Gastroesophageal sphincter (tissue), 4 donors: Measurements from ENCODE around the gene TBC1D2B. TPM values are rescaled to one million over a fixed set of nuclear protein-coding genes. Genes with fewer than 3 reads are reported as not detected.
A peak's percentile ranks its signal among the peaks of the same experiment; 100 is the strongest.

Experiments
- ATAC-seq: fragments of 150-250 bp; one replicate; pipeline ENCODE4 v1.9.1; 2016; ENCODE audit warnings: mild to moderate bottlenecking, moderate library complexity
- H3K27ac ChIP-seq, 4 donors: fragments of 200-600 bp; sonication (generic) in 3 of 4; 1 replicate in 3 of 4; 2 replicates in 1 of 4; pipeline ENCODE4 v1.5.1; 2016 to 2019
- H3K27me3 ChIP-seq: fragments of 200-600 bp; sonication (generic); one replicate; pipeline ENCODE4 v1.5.1; 2019
- H3K36me3 ChIP-seq, 2 donors: fragments of 200-600 bp; sonication (generic); one replicate each; pipeline ENCODE4 v1.5.1; 2019; ENCODE audit warnings: control low read depth in 1 of 2
- H3K4me1 ChIP-seq, 3 donors: fragments of 200-600 bp; sonication (generic); 1 replicate in 2 of 3; 2 replicates in 1 of 3; pipeline ENCODE4 v1.5.1; 2016 to 2019; ENCODE audit warnings: control low read depth in 2 of 3
- H3K4me3 ChIP-seq, 2 donors: fragments of 200-600 bp; sonication (generic); one replicate each; pipeline ENCODE4 v1.5.1; 2019; ENCODE audit warnings: mild to moderate bottlenecking in 1 of 2, moderate library complexity in 1 of 2
- H3K9me3 ChIP-seq, 3 donors: fragments of 200-600 bp; sonication (generic); one replicate each; pipeline ENCODE4 v1.5.1; 2017 to 2019; ENCODE audit warnings: control low read depth in 2 of 3
- EP300 ChIP-seq: sonication (generic); formaldehyde crosslinking; IDR thresholded peaks from one replicate; pipeline ENCODE4 v1.6.1; 2017; ENCODE audit warnings: antibody characterized with exemption, mild to moderate bottlenecking
- POLR2A ChIP-seq, 2 donors: fragments of 450-650 bp; IDR thresholded peaks; one replicate each; pipeline ENCODE4 v1.6.1; 2017; ENCODE audit warnings: antibody characterized with exemption in 2 of 2, mild to moderate bottlenecking in 2 of 2, moderate library complexity in 1 of 2
- POLR2AphosphoS5 ChIP-seq: sonication (generic); formaldehyde crosslinking; IDR thresholded peaks from one replicate; pipeline ENCODE4 v1.6.1; 2017; ENCODE audit warnings: antibody characterized with exemption
- WGBS, 2 donors: methylation state at CpG; one replicate each; pipeline ENCODE4 v1.1.5; 2018; ENCODE audit warnings: low coverage in 1 of 2; 5-methylcytosine and 5-hydroxymethylcytosine counted together
- total RNA-seq, 4 donors: library from RNA; depleted of rRNA; stranded (reverse); fragments of >200 nt; gene quantifications; one replicate each; pipeline ENCODE4 v1.1.0, GENCODE V29; 2016
- TF ChIP-seq, protein P1 (sequence below), 4 experiments: fragments of 200-600 bp in 2 of 4; fragments of 450-650 bp in 2 of 4; sonication (generic) in 1 of 4; IDR thresholded peaks; one replicate each; pipeline ENCODE4 v1.5.1; 2017 to 2019; ENCODE audit warnings: antibody characterized with exemption in 4 of 4, mild to moderate bottlenecking in 2 of 4, moderate library complexity in 2 of 4

The TBC1D2B gene
- total RNA-seq, 4 donors from 2014 or later = 36.9 to 51.7 (median 46.5) TPM

DNA sequence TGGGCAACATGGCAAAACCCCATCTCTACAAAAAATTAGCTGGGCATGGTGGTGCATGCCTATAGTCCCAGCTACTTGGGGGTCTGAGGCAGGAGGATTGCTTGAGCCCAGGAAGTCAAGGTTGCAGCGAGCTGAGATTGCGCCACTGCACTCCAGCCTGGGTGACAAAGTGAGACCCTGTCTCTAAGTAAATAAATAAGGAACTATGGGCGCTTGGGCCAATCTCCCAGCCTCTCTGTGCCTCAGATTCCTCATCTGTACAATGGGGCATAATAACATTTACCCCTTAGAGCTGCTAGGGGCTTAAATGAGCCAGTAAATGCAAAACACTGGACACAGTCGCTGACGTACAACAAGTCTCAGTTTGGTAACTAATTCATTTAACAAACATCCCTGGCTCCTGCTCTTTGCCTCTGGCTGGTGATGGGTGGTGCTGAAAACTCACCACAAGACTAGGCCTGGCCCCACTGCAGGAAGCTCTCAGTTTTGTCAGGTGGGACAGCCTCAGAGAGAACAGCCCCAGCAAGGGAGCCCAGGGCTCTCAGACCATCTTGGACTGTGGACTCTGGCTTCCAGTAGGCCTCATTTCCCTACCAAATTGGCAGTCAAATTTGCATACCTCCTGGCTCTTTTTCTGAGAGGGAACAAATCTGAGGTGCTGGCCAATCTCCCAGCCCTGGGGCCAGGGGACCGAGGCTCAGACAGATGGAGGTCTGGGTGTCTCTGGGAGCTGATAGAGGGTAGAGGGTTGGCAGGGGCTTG lies 6.4 kb upstream of the TBC1D2B start:
- H3K27me3 ChIP-seq = no peaks in the 10 kb centered on the region
- ATAC-seq = no peak
- TF ChIP-seq, protein P1, sequence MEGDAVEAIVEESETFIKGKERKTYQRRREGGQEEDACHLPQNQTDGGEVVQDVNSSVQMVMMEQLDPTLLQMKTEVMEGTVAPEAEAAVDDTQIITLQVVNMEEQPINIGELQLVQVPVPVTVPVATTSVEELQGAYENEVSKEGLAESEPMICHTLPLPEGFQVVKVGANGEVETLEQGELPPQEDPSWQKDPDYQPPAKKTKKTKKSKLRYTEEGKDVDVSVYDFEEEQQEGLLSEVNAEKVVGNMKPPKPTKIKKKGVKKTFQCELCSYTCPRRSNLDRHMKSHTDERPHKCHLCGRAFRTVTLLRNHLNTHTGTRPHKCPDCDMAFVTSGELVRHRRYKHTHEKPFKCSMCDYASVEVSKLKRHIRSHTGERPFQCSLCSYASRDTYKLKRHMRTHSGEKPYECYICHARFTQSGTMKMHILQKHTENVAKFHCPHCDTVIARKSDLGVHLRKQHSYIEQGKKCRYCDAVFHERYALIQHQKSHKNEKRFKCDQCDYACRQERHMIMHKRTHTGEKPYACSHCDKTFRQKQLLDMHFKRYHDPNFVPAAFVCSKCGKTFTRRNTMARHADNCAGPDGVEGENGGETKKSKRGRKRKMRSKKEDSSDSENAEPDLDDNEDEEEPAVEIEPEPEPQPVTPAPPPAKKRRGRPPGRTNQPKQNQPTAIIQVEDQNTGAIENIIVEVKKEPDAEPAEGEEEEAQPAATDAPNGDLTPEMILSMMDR (IDR thresholded peaks at IDR 0.05) = no peak
- TF ChIP-seq EP300 (no peak), POLR2AphosphoS5 (no peak), POLR2A (IDR thresholded peaks at IDR 0.05) (no peak)
- H3K27ac ChIP-seq = no peak overlapping the region
- H3K9me3 ChIP-seq = no peaks in the 10 kb centered on the region
- H3K4me3 ChIP-seq = no peak overlapping the region
- WGBS, 2 donors = 80 to 100% methylated on average over 1 to 3 of the region's 6 CpGs
- H3K4me1 ChIP-seq = no peaks in the 10 kb centered on the region
- no peaks in the 10 kb centered on the region for H3K36me3 ChIP-seq

DNA sequence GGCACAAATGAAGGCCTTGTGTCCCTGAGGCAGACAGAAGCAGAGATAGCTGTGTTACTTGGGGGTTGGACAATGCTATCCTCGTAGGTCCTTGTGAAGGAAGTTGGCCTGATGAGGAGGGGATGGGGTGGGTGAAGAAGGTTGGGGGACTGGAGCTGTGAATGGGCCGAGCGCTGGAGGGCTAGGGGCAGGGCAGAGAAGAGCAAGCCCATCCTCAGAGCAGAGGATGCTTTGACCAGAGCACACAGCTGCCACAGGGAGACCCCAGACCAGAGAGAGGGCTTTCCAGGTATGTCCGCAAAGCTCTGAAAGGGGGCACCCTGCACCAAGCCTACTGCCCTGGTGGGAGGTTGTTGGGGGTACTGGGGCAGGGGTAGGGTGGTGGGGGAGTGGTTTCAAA lies 5.7 kb upstream of the TBC1D2B start:
- Histone ChIP-seq H3K9me3 (no peaks in the 10 kb centered on the region), H3K4me1 (peaks cover 0 to 2% (median 0%) of the 10 kb centered on the region in 3 donors), H3K27me3 (no peaks in the 10 kb centered on the region), H3K4me3 (no peak overlapping the region), H3K36me3 (no peaks in the 10 kb centered on the region), H3K27ac (no peak overlapping the region)
- ATAC-seq = no peak
- TF ChIP-seq, protein P1 (IDR thresholded peaks at IDR 0.05) = no peak
- TF ChIP-seq POLR2A (IDR thresholded peaks at IDR 0.05) (no peak), EP300 (no peak), POLR2AphosphoS5 (no peak)
- 100% methylated on average over 1 of the region's 4 CpGs; no CpG with 5 or more reads in 1 of the 2 donors for WGBS, 2 donors

DNA sequence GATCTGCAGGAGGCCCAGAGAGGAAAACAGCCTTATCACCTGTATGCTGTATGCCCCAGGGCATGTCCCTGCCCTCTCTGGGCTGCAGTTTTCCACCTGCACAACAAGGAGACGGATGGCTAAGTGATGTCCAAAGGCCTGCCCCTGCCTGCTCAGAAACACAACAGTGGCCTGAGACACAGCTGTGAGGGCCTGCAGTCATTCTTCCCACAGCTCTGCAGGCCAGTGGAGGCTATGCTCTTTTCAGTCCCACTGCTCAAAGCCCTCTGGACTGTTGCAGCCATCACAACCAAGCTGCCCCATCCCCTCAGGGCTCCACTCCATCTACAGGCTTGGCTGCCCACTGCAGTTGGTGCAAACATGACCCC lies 5.2 kb upstream of the TBC1D2B start:
- H3K27me3 ChIP-seq = no peaks in the 10 kb centered on the region
- no peak overlapping the region for H3K27ac ChIP-seq
- TF ChIP-seq, protein P1 (IDR thresholded peaks at IDR 0.05) = no peak
- TF ChIP-seq POLR2AphosphoS5 (no peak), EP300 (no peak), POLR2A (IDR thresholded peaks at IDR 0.05) (no peak)
- no peaks in the 10 kb centered on the region for H3K36me3 ChIP-seq
- peaks cover 0 to 7% (median 0%) of the 10 kb centered on the region in 3 donors for H3K4me1 ChIP-seq
- H3K4me3 ChIP-seq = no peak overlapping the region
- no peaks in the 10 kb centered on the region for H3K9me3 ChIP-seq
- 100% methylated on average over 1 of the region's 1 CpG; no CpG with 5 or more reads in 1 of the 2 donors for WGBS, 2 donors
- no peak for ATAC-seq

DNA sequence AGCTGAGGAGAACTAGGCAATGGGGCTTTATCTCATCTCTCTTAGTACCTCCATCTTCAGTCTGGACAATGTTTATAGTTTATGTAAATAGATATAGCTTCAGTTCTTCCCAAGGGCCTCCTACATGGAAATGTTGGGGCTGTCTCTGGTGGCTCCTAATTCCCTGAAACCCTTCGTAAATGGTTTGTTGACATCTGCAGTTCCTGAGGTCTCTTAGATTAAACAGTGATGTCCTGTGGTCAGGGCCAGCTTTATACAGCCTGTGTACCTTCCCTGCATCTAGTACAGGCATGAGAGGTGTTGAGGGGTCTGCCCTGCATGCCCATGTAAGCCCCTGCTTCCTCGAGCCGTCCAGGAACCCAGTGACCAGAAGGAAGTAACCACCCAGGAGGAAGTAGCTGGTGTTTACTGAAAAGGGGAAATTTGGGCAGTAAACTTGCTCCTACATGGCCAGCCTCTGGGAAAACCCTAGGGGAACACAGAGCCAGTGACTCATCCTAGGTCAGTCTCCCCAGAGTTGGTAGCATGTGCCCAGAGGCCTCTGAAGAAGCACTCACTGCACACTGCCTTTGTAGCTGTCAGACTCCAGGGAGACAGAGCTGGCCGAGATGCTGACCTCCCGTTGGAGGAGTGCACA lies 4.7 kb upstream of the TBC1D2B start:
- Histone ChIP-seq H3K4me1 (peaks cover 0 to 8% (median 0%) of the 10 kb centered on the region in 3 donors), H3K27ac (no peak overlapping the region), H3K4me3 (no peak overlapping the region), H3K9me3 (no peaks in the 10 kb centered on the region), H3K27me3 (no peaks in the 10 kb centered on the region), H3K36me3 (no peaks in the 10 kb centered on the region)
- WGBS, 2 donors = 20 to 100% methylated on average over 1 of the region's 5 CpGs
- peak; percentile 21 for ATAC-seq
- TF ChIP-seq POLR2A (IDR thresholded peaks at IDR 0.05) = no peak
- TF ChIP-seq EP300 = no peak
- TF ChIP-seq, protein P1 (IDR thresholded peaks at IDR 0.05) = no peak
- TF ChIP-seq POLR2AphosphoS5 = no peak

DNA sequence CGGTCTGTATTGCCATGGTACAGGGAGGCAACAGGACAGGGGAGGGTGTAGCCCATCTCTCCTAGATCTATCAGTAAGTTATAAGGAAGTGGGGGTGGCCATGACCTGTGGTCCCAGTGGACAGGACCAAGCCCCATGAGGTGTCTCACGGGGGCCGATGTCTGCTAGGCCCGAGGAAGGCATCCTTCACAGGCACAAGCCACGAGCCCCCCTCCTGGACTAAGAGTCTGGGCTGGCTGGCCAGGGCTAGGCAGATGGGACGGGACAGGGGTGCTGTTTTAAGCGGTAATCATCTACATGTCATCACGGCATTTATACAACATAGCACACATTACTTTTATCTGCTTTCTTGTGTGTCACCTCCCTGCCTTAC lies 2.6 kb upstream of the TBC1D2B start:
- Histone ChIP-seq H3K4me1 (peaks cover 0 to 26% (median 4%) of the 10 kb centered on the region in 3 donors), H3K4me3 (no peak overlapping the region), H3K36me3 (no peaks in the 10 kb centered on the region), H3K27ac (no peak overlapping the region), H3K9me3 (no peaks in the 10 kb centered on the region), H3K27me3 (no peaks in the 10 kb centered on the region)
- WGBS, 2 donors = 80 to 95% methylated on average over 3 to 4 of the region's 8 CpGs
- TF ChIP-seq POLR2A (IDR thresholded peaks at IDR 0.05) = no peak
- no peak for TF ChIP-seq EP300
- no peak for TF ChIP-seq POLR2AphosphoS5
- TF ChIP-seq, protein P1 (IDR thresholded peaks at IDR 0.05) = no peak
- no peak for ATAC-seq
